B cell (primary cell): ENCODE results near the gene CGNL1.

ENCODE experiments used
- EZH2 ChIP-seq: IDR thresholded peaks from 2 replicates; pipeline ENCODE4 v1.6.1; 2012; ENCODE audit warnings: borderline replicate concordance, low read depth, mild to moderate bottlenecking, moderate library complexity, low read length; ENCODE audit not compliant: insufficient read depth, poor library complexity, severe bottlenecking
- TF ChIP-seq, protein P1 (sequence below): fragments of 200-600 bp; IDR thresholded peaks from one replicate; pipeline ENCODE4 v1.8.0; 2022; ENCODE audit warnings: antibody characterized with exemption, mild to moderate bottlenecking

DNA sequence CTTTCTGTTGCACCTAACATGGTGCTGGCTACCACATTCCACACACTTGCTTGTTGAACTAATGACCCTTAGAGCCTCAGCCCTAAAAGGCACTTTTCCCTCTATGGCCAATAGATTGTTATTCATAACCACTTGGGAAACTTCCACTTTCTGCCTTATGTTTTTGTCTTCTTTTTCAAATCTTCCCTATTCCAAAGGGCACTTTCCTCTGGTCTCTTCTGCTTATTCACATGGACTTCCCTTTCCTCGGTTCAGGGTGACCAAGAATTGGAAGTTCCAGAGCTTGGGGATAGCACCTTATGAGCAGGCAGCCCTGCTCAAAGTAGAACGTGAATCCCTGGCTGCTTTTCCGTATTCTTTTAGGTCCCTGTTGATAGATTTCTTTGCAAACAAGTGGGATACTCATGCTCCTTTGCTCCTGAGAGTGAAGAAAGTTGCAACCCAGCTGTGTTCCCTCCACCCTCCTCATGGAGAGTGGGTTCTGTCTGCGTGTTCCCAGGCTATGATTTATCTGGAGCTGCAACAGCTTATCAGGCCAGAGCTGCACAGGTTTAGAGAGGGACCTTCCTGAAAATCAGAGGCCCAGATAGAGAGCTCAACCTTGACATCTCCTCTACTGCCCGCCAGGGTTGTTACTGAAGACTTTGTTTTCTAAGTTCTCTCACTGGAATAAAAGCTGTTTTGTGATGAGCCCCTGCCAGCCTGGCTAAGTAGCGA lies 156.6 kb downstream of the CGNL1 start:
- TF ChIP-seq, protein P1, sequence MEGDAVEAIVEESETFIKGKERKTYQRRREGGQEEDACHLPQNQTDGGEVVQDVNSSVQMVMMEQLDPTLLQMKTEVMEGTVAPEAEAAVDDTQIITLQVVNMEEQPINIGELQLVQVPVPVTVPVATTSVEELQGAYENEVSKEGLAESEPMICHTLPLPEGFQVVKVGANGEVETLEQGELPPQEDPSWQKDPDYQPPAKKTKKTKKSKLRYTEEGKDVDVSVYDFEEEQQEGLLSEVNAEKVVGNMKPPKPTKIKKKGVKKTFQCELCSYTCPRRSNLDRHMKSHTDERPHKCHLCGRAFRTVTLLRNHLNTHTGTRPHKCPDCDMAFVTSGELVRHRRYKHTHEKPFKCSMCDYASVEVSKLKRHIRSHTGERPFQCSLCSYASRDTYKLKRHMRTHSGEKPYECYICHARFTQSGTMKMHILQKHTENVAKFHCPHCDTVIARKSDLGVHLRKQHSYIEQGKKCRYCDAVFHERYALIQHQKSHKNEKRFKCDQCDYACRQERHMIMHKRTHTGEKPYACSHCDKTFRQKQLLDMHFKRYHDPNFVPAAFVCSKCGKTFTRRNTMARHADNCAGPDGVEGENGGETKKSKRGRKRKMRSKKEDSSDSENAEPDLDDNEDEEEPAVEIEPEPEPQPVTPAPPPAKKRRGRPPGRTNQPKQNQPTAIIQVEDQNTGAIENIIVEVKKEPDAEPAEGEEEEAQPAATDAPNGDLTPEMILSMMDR, result no peak
- TF ChIP-seq EZH2, result no peak
